ENCODE results near the gene UBA52.
A peak's percentile ranks its signal among the peaks of the same experiment; 100 is the strongest.
"Not testable (repeated sequence)": the region's sequence is repeated elsewhere in the genome, so short reads cannot be mapped to it uniquely, and the experiment has no call there.

UBA52 gene

DNA sequence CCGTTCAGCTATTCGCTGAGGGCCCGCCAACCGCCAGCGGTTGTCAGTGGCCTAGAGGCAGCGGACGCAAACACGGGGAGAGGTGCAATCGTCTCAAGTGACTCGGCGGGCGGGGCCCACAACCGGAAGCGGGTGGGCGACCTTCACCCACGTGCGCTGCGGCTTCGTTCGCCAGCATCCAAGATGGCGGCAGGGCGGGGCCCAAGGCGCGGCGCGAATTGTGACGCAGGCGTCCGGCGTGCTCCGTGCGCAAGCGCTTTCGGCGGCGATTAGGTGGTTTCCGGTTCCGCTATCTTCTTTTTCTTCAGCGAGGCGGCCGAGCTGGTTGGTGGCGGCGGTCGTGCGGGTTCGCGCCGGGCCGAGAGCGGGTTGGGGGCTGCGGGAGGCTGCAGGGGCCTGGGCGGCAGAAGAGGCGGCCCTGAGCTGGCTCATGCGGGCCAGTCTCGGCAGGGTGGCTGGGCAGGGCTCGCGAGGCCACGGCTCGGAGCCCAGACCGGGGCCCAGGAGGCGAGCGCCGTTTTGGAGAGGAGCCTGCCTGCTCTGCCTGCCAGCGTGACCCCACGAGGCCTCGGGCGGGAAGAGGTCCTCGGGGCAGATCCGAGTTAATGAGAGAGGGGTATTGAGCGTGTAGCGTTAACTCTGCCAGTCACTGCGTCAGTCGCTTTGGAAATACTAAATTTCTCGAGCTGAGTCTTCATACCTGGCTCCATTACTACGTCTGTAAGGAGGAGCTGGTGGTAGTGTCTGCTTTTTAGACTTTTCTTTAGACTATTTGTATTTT, at the start of gene UBA52:
Gene UBA52 (plus strand): TSS at position 294 of the 781 bp plus-strand sequence. CDS start 1,444 bp downstream, outside the sequence.
- DNase-seq = peak; percentile 99

DNA sequence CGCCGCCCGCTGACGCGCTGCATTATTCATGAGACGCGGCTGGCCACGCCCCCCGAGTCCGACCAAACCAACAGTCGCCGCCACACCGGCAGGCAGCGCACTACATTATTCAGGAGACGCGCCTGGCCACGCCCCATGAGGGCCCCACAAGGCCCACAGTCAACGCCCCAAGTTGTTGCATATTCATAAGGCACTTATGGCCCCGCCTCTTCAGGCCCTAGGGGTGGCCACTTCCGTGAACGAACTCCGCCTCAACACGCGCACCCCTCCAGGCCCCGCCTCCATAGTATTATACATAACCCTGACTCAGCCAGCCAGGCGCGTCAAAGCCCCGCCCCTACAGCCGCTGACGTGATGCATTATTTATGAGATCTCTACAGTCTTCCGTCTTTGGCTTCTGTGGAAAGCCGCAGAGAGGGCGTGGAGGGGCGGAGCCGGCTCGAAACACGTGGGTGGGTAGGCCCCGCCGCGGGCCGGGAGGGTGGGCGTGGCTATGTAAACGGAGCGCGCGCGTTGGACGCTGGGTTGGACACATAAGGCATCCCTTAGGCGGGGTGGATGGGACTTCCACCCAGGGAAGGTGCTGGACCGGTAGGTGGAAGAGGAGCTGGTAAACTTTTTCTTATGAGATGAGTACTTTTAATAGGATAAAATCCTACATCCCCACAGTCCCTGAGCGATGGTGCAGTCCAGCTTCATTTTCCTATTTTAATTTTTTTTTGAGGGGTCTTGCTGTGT, 49.4 kb upstream of the UBA52 start:
- peak; percentile 100 for DNase-seq

DNA sequence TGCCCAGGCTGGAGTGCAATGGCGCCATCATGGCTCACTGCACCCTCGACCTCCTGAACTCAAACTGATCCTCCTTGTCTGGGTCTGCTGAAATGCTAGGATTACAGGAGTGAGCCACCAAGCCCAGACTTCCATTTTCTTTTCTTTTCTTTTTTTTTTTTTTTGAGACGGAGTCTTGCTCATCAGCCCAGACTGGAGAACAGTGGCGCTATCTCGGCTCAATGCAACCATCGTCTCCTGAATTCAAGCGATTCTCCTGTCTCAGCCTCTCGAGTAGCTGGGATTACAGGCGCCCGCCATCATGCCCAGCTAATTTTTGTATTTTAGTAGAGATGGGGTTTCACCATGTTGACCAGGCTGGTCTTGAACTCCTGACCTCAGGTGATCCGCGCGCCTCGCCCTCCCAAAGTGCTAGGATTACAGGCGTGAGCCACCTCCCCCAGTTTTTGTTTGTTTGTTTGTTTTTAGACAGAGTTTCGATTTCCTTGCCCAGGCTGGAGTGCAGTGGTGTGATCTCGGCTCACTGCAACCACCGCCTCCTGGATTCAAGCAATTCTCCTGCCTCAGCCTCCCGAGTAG, 48.7 kb upstream of the UBA52 start:
- not testable (repeated sequence) for DNase-seq

DNA sequence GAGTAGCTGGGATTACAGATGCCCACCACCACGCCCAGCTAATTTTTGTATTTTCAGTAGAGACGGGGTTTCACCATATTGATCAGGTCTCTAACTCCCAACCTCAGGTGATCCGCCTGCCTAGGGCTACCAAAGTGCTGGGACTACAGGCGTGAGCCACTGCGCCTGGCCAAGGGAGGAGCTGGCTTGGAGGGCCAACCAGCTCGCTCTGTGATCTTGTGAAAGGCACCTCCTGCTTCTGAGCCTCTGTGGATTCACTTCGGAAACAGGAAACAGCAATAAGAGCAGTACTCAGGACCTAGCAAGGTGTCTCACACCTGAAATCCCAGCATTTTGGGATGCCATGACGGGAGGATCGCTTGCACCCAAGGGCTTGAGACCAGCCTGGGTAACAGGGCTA, 47.8 kb upstream of the UBA52 start:
- DNase-seq = no peak

DNA sequence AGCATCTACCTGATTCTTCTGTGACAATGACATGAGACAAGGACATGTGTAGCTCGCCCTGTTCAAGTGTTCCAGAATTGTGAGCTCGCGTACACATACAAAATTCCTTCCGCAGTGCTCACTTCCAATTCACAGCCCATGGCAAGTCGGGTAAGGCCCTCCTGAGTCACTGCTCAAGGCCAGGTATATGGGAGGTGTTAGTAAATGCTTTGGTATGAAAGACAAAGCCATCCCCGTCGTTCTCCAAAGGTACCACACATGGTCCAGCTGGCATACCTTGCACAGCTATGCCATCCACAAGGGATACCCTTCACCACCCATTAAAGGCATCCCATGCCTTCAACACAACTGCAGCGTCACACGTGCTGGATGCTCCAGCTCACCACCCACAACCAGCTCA, 45.3 kb upstream of the UBA52 start:
- DNase-seq = no peak

DNA sequence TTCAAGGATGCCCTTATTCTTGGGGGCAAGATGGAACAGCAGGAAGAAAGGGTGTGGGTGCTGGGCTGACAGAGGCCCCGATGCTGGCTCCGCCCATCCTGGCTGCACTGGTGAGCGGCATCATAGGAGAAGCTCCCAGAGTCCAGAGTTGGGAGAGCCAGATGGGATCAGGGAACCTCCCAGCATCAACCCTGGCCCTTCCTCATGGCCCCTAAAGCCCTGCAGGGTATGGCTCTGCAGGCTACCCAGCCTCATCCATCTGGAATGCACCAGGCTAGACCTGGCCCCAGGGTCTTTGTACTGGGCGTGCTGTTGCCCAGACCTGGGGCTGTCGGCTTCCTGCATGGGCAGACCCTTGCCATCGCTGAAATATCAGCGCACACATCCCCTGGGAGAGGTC, 41.9 kb upstream of the UBA52 start:
- no peak for DNase-seq

DNA sequence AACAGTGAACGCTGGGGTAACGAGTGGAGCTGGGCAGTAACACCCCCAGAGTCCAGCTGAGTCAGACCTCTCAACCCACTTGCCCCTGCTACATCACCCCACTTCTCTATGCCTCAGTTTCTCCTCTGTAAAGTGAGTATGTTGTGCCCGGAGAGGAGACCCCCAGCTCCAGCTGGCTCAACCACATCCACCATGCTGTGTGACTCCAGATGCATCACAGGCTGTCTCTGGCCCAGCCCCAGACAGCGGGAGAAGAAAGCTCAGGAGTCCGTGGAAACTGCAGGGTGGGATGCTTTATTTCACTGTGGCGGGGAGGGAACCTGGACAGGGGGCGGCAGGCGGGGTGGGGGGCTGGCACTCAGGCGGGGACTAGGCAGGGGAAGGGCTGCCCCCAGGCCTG, 40.2 kb upstream of the UBA52 start:
- no peak for DNase-seq

DNA sequence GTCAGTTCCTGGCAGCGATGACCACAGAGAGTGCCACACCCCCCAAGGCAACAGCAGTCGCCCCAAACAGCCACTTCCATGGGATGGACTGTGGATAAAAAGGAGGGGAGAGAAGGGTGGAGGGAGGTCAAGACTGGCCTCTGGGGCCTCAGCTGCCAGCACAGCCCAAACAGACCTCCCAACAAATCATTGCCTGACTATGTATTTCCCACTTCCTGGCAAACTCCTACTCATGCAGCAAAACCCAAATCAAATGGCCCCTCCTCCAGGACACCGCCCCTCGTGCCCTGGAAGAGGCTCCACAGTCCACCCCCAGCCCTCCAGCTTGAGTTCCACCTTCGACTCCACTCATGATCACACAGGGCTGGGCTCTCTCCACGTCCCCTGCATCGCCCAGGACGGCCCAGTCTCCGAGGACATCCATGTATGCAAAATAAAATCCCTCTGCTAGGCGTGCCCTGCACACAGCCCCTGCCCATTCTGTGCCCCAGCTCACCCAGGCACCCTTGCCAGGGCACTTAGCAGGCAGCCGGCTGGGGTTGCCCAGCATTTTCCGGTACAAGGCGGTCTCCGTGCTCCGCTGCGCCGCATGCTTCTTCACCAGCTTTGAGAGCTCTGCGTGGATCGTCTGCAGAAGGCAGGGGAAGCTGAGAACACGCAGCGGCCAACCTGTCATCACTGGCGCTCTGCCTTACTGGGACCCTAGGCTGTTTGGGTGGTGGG, 39.3 kb upstream of the UBA52 start:
- no peak for DNase-seq

DNA sequence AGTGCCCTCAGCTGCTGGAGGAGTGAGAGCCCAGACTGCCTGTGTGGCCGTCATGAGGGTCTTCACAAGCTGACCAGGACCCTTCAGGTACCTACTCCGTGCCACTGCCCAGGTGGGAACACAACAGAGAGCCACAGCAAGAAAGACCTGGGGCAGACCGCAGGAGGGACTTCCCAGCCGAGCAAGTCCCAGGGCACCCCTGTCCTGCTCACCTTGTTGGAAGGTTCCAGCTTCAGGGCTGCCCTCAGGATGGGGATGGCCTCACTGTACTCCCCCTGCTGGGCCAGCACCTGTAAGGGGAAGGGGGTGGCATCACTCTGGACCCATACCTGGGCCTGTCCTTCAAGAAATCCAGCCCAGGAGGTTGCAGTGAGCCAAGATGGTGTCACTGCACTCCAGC, 38.6 kb upstream of the UBA52 start:
- DNase-seq = no peak

DNA sequence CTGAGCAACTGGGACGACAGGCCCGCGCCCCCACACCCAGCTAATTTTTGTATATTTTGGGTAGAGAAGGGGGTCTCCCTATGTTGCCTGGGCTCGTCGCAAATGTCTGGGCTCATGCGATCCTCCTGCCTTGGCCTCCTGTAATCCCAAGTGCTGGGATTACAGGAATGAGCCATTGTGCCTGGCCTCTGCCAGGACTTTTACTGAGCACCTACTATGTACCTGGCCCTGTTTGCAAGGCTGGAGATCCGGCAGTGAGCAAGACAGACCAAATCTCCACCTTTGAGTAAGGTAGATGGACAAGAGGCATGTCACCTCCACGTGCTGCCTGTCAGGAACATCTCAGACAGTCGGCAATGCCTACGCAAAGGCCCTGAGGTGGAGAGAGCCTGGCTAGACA, 35.2 kb upstream of the UBA52 start:
- no peak for DNase-seq

DNA sequence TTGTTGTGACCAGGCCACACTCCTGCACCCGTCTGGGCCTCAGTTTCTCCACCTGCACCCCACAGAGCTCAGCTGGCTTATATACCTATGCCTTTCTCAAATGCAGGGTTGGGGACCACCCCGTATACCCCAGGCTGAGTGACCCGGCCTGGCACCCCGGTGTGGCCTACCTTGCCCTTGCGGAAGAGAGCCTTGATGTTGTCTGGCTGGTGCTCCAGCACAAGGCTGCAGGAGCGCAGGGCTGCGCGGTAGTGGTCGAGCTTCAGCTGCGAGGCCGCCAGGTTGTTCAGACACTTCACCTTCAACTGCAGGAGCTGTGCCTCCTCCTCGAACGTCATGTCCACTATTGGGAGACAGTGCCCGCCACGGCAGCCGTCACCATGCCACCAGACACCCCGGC, 34.2 kb upstream of the UBA52 start:
- no peak for DNase-seq

DNA sequence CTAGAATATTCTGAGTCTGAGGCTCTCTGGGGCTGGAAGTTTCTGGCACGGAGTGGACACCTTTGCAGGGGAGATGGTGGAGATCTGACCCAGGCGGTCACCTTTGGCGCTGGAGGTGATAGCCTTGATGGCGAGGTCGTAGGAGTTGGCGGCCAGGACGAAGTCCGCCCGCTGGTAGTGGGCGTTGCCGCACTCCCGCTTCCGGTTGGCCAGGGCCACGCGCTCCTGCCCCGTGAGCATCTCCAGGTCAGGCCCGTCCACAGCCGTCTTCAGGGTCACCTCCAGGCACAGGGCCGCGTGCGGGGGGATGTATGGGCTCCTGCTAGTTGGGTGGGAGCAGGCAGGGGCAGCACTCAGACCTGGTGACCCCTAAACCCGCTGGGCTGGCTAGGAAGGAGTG, 33.5 kb upstream of the UBA52 start:
- no peak for DNase-seq

DNA sequence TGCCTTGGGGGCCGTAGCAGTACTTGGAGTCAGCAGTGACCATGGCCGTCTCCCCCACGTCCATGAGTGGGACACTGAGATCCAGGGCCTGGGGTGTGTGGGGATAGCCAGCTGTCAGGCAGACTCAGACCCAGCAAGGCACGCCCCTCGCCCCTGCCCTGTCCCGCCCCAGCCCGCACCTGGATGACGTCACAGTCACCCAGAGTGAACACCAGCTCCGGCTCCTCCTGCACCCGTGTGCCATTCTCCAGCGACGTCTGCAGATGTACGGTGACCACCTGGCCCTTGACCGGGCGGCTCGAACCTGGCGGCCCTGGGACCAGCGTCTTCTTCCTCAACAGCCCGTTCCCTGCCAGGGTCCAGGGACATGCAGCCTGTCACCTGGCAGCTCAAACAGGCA, 32.3 kb upstream of the UBA52 start:
- no peak for DNase-seq

DNA sequence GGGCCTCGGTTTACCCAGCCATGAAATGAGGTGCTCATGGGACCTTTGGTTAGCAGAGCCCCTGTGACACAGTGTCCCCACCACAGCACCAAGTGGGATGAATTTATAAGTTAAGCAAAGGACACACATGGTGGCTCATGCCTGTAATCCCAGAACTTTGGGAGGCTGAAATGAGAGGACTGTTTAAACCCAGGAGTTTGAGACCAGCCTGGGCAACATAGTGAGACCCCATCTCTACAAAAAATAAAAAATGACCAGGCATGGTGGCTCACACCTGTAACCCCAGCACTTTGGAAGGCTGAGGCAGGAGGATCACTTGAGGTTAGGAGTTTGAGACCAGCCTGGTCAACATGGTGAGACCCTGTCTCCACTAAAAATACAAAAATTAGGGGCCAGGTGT, 31.5 kb upstream of the UBA52 start:
- DNase-seq = not testable (repeated sequence)

DNA sequence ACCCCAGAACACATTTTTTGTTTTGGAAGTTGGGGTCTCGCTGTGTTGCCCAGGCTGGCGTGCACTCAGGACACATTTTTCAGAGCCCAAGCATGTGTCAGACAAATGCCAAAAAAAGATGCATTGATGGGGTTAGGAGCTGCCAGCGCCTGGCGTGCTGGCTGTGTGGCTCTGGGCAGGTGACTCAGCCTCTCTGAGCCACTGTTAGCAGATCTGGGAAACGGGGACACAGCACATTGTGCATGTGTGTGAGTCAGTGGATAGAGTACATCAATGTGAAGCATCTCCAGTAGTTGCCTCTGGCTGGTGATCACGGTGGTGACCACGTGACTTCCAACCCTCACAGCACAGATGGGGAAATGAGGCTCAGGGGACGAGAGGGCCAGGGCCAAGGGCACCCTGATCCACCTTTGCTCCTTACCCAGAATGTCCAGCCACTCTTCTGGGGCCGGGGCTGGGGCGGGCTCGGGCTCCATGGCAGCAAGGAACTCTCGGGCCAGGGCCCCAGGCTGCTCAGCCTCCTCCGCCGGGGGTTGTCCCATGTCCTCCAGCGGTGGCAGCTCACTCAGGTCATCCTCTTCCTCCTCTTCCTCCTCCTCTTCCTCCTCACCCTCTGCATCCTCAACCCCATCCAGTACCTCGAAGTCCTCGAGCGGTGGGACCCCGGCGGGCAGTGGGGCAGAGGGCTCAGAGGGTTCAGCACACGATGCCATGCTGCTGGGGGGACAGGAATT, 30.2 kb upstream of the UBA52 start:
- no peak for DNase-seq

DNA sequence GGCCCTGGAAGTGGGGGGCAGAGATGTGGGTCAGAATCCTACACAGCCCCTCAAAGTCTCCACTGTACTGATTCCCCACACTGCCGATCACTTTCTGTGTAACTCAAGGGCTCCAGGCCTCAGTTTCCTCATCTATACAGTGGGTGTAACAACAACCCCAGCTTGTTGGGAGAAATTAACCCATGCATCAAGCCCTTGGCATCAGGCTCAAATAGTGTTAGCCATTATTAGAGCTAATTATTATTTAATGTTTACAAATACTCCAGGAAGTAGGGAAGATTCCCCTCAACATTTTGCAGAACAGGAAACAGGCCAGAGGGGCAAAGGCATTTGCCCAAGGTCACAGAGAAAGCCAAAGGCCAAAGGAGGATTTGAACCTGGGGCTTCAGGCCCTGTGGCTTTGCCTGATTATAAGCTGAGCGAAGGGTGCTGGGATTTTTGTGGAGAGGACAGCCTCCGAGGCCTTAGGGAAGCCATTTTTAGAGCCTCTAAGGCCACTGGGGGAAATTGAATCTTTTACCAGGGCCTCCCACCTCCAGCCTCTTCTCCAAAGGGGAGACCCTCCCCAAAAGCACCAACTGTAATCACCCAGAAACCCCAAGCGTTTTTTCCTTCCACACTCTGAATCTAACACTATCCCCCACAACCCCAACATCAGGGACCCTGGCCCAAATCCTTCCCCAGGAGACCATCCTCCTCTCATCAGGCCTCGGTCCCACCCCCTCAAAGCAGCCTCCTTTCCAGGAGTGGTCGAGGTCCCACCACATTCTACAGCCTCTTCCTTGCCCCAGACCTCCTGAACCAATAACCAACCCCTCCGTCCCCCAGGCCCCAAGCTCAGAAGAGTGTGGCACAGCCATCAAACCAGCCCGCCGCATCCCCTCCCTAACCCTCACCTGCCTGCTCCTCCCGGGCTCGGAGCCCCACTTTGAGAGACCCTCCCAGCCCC, 29.4 kb upstream of the UBA52 start:
- DNase-seq = no peak

DNA sequence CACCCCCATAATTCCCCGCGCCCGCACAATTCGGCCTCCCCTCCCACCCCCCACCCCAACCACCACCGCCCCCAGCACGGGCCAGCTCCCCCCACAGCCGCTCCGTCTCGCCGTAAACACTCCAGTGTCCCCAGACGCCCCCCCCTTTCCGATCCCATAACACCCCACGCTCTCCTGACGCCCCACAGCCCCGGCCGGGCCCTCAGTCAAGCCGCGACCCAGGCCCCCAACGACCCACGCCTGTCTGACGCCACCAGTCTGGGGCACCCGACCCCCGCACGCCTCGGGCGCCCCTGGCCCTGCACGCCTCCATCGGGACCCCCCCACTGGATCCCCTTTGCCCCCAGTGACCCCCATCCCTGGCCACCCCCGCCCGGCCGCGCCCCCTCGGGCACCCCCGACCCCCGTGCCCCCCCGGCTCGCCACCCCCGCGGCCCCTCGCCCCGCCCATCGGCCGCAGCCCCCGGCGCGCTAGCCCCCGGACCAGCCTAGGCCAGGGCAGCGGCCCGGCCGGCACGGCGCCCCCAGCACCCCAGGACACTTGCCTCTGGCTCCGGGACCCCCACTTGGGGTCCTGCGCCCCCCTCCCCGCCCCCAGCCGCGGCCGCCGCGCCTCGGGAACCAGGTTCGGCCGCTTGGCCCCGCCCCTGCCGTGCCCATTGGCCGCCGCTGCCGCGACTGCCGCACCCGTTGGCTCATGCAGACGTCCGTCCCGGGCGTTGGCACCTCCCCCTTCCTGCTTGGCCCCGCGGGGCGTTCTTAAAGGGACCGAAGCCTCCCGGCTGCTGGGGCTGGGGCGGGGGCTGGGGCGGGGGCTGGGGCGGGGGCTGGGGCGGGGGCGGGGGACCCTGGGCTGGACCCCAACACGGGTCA, 28.5 kb upstream of the UBA52 start, which contains the start of gene FKBP8:
Gene FKBP8 (minus strand): TSS at position 633 of the 873 bp plus-strand sequence. CDS start 1,603 bp downstream, outside the sequence.
- peak; percentile 96 for DNase-seq

DNA sequence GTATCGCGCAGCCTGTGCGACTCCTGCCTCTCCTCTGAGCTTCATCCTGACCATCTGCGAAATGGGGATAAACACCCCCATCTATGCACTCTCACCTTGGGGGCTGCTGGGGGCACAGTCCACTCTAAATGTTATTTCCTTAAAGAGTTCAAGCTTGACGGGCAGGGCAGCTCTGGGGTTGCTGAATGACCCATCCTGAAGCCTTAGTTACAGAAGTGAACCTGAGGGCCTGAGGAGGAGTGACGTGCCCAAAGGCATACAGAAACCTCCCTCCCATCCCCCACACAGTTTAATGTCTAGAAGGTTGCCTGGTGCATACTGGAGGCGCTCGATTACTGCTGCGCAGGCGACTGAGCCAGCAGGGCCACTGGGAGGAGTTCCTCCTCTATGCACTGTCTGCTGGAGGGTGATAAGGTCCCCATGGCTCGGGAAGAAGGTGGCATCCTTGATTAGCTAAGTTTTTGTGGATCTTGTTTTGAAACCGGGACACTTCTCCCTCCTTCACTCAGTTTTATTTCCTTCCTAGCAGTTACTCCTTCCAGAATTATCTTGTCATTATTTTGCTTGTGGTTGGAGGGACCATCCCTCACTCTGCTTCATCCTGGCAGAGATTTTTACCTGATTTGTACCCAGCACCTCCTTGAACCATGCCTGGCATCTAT, 27.7 kb upstream of the UBA52 start:
- peak; percentile 65 for DNase-seq

DNA sequence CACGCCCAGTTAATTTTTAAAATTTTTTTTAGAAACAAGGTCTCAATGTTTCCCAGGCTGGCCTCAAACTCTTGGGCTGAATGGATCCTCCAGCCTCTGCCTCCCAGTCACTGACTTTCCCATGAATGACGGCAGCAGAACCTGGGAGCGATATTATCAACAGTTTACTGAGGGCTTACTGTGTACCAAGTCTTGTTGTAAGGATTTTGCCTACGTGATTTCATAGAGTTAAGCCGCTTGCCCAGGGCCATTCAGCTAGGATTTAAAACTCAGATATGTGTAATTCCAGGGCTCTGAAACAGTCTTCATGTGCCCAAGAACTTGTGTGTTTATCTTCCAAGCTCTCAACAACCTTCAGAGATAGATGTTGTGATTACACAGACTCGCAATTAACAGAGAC, 20.0 kb upstream of the UBA52 start:
- no peak for DNase-seq

Measured in activated CD4-positive, CD25-positive, alpha-beta regulatory T cell treated with anti-CD3 and anti-CD28 coated beads, Interleukin-2, amount 50 U/mL, for 72 hours (primary cell).